Vagina (tissue), 2 donors: ENCODE results near the gene SOCS2. TPM values are rescaled to one million over a fixed set of nuclear protein-coding genes. Genes with fewer than 3 reads are reported as not detected.
A peak's percentile ranks its signal among the peaks of the same experiment; 100 is the strongest.

ENCODE experiments used
- DNase-seq, 2 donors: peaks; one replicate each; pipeline ENCODE4 v3.0.0-alpha.2; 2017; ENCODE audit errors: extremely low spot score in 2 of 2
- H3K27ac ChIP-seq: fragments of 200-600 bp; sonication (generic); one replicate; pipeline ENCODE4 v1.5.1; 2019
- H3K27me3 ChIP-seq: fragments of 200-600 bp; sonication (generic); one replicate; pipeline ENCODE4 v1.5.1; 2019
- H3K36me3 ChIP-seq, 2 donors: fragments of 200-600 bp; sonication (generic); one replicate each; pipeline ENCODE4 v1.5.1; 2017 to 2019
- H3K4me1 ChIP-seq: fragments of 200-600 bp; sonication (generic); one replicate; pipeline ENCODE4 v1.5.1; 2019
- H3K4me3 ChIP-seq, 2 donors: fragments of 200-600 bp; sonication (generic); 1 replicate in 1 of 2; 2 replicates in 1 of 2; pipeline ENCODE4 v1.5.1; 2016 to 2019
- H3K9me3 ChIP-seq: fragments of 200-600 bp; sonication (generic); one replicate; pipeline ENCODE4 v1.5.1; 2019
- POLR2A ChIP-seq, 2 donors: fragments of 450-650 bp; IDR thresholded peaks; one replicate each; pipeline ENCODE4 v1.6.1; 2017; ENCODE audit warnings: antibody characterized with exemption in 2 of 2, mild to moderate bottlenecking in 2 of 2, moderate library complexity in 2 of 2
- POLR2AphosphoS5 ChIP-seq, 2 donors: sonication (generic); formaldehyde crosslinking; IDR thresholded peaks; one replicate each; pipeline ENCODE4 v1.9.0; 2017; ENCODE audit warnings: antibody characterized with exemption in 2 of 2, mild to moderate bottlenecking in 2 of 2, low read depth in 1 of 2; ENCODE audit not compliant: insufficient read depth in 1 of 2
- intact Hi-C: fragments of 100-400 bp; cut with DNase I; formaldehyde crosslinking; loops from one replicate; pipeline ENCODE4 v1.15.1; 2023
- total RNA-seq: library from RNA; depleted of rRNA; stranded (reverse); fragments of >200 nt; gene quantifications from one replicate; pipeline ENCODE4 v1.2.3, GENCODE V29; 2016
- TF ChIP-seq, protein P1 (sequence below), 3 experiments: fragments of 450-650 bp in 2 of 3; fragments of 200-600 bp in 1 of 3; sonication (generic) in 1 of 3; IDR thresholded peaks; one replicate each; pipeline ENCODE4 v1.5.1; 2017 to 2019; ENCODE audit warnings: antibody characterized with exemption in 3 of 3, mild to moderate bottlenecking in 2 of 3, moderate library complexity in 2 of 3

Gene SOCS2
- total RNA-seq, 1 donor from 2014 or later, result 79.3 TPM

- H3K4me1 ChIP-seq, result peaks cover 13% of the 10 kb centered on the region
- H3K36me3 ChIP-seq, result no peaks in the 10 kb centered on the region
- TF ChIP-seq POLR2AphosphoS5 (IDR thresholded peaks at IDR 0.05; ENCODE audit: insufficient read depth in 1 of 2, low read depth in 1 of 2), result no peak
- TF ChIP-seq, protein P1, sequence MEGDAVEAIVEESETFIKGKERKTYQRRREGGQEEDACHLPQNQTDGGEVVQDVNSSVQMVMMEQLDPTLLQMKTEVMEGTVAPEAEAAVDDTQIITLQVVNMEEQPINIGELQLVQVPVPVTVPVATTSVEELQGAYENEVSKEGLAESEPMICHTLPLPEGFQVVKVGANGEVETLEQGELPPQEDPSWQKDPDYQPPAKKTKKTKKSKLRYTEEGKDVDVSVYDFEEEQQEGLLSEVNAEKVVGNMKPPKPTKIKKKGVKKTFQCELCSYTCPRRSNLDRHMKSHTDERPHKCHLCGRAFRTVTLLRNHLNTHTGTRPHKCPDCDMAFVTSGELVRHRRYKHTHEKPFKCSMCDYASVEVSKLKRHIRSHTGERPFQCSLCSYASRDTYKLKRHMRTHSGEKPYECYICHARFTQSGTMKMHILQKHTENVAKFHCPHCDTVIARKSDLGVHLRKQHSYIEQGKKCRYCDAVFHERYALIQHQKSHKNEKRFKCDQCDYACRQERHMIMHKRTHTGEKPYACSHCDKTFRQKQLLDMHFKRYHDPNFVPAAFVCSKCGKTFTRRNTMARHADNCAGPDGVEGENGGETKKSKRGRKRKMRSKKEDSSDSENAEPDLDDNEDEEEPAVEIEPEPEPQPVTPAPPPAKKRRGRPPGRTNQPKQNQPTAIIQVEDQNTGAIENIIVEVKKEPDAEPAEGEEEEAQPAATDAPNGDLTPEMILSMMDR (IDR thresholded peaks at IDR 0.05), result no peak
- TF ChIP-seq POLR2A (IDR thresholded peaks at IDR 0.05), result no peak
- intact Hi-C loops, result no loop called here
- H3K4me3 ChIP-seq, result no peak overlapping the region
- H3K9me3 ChIP-seq, result no peaks in the 10 kb centered on the region
- H3K27ac ChIP-seq, result no peak overlapping the region
- no peak for DNase-seq
- no peaks in the 10 kb centered on the region for H3K27me3 ChIP-seq
Measured at GRCh38 chr12:93533310-93533709, 39.2 kb upstream of the SOCS2 start.

DNA sequence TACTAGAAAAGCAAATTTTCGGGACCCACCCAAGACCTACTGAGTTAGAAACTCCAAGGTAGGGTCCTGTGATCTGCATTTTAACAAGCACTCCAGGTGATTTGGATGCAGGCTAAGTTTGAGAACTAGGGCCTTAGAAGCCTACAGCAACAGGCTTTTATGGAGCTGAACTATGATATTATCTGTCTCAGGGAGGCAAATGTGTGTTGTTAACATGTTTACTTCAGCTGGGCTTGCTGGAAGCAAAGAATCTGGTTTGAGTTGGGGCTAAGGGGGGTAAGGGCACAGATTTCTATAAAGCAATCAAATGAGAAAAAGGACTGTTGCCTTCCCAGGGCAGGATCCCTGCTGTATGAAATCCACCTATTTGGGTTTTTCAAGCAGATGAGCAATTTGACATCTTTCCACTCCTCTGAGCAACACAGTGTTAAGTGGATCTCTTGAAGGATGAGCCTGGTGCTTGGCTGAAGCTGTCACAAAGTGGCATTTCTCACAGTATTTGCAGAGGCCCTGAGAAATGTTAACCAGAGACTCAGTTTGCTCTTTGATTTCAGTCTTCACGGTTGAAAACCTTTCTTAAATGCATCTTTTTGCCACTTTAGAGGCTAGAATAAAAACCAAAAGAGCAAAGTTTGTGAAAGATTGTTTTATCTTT lies 36.2 kb upstream of the SOCS2 start:
- Histone ChIP-seq H3K4me3 (no peak overlapping the region), H3K36me3 (no peaks in the 10 kb centered on the region), H3K9me3 (no peaks in the 10 kb centered on the region), H3K4me1 (peaks cover 20% of the 10 kb centered on the region), H3K27me3 (no peaks in the 10 kb centered on the region), H3K27ac (no peak overlapping the region)
- TF ChIP-seq, protein P1 (IDR thresholded peaks at IDR 0.05), result no peak
- TF ChIP-seq POLR2A (IDR thresholded peaks at IDR 0.05) (no peak), POLR2AphosphoS5 (IDR thresholded peaks at IDR 0.05; ENCODE audit: insufficient read depth in 1 of 2, low read depth in 1 of 2) (no peak)
- no peak for DNase-seq
- intact Hi-C loops, result no loop called here

- Histone ChIP-seq H3K27me3 (no peaks in the 10 kb centered on the region), H3K9me3 (no peaks in the 10 kb centered on the region), H3K36me3 (peaks cover 0 to 1% of the 10 kb centered on the region in 2 donors), H3K27ac (no peak overlapping the region), H3K4me1 (peaks cover 20% of the 10 kb centered on the region), H3K4me3 (no peak overlapping the region)
- TF ChIP-seq, protein P1 (IDR thresholded peaks at IDR 0.05), result no peak
- no peak for TF ChIP-seq POLR2AphosphoS5 (IDR thresholded peaks at IDR 0.05; ENCODE audit: insufficient read depth in 1 of 2, low read depth in 1 of 2)
- TF ChIP-seq POLR2A (IDR thresholded peaks at IDR 0.05), result no peak
- peak in 1 of 2 donors; percentile 47 for DNase-seq
- intact Hi-C loops, result no loop called here
Measured at GRCh38 chr12:93536766-93537488, 35.5 kb upstream of the SOCS2 start.

GRCh38 chr12:93537769-93538168 lies 34.7 kb upstream of the SOCS2 start:
- peaks cover 0 to 10% of the 10 kb centered on the region in 2 donors for H3K36me3 ChIP-seq
- H3K4me3 ChIP-seq, result no peak overlapping the region
- no peak overlapping the region for H3K27ac ChIP-seq
- DNase-seq, result peak in 1 of 2 donors; percentile 56
- intact Hi-C loops, result no loop called here
- H3K27me3 ChIP-seq, result no peaks in the 10 kb centered on the region
- TF ChIP-seq POLR2A (IDR thresholded peaks at IDR 0.05) (no peak), POLR2AphosphoS5 (IDR thresholded peaks at IDR 0.05; ENCODE audit: insufficient read depth in 1 of 2, low read depth in 1 of 2) (no peak)
- TF ChIP-seq, protein P1 (IDR thresholded peaks at IDR 0.05), result no peak
- H3K4me1 ChIP-seq, result peaks cover 20% of the 10 kb centered on the region
- H3K9me3 ChIP-seq, result no peaks in the 10 kb centered on the region

DNA sequence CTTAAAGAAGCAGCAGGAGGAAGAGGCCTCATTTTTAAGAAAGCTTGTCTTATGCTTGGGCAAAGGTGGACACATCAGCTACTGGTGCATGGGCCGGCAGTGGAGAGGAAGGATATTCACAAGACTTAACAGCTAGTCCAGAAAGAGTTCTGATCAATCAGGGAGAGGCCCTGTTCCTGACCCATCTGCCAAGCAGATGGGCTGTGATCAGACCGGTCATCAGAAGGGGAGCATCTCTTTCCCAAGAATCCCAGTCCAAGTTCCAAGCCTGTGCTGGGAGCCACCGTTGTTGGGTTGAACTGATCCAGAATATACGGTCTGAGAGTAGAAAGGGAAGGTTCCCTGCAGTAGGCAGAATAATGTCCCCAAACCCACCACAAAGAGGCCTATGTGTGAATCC lies 32.7 kb upstream of the SOCS2 start:
- peaks cover 0 to 17% of the 10 kb centered on the region in 2 donors for H3K36me3 ChIP-seq
- intact Hi-C loops, result no loop called here
- TF ChIP-seq, protein P1 (IDR thresholded peaks at IDR 0.05), result no peak
- DNase-seq, result peak in 1 of 2 donors; percentile 62
- peaks cover 20% of the 10 kb centered on the region for H3K4me1 ChIP-seq
- no peak overlapping the region for H3K27ac ChIP-seq
- no peaks in the 10 kb centered on the region for H3K27me3 ChIP-seq
- H3K4me3 ChIP-seq, result no peak overlapping the region
- no peaks in the 10 kb centered on the region for H3K9me3 ChIP-seq
